Measurements from ENCODE around the gene PLSCR3. TPM values are rescaled to one million over a fixed set of nuclear protein-coding genes. Genes with fewer than 3 reads are reported as not detected.

PLSCR3 gene
- total and polyA plus RNA-seq, 2 donors (not counting 3 experiments of a cell fraction or from before 2014, with no cell fraction given), result 59.9 to 94.8 TPM

DNA sequence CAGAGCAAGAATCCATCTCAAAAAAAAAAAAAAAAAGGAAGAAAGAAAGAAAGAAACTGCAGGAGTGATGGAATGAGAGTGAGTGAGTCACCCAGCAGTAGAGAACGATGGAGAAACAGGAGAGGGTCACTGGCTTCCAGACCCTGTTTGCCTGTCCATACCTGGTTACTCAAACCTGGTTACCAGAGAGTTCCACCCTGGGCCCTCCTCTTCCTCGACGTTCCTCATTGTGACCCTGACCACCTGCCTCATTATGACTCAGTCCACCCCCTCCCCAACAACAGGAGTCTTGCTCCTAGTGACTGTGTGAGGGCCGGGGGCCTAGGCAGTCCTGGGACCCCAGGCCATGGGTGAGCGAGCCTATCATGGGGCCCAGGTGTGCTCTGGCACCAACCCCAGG lies 34.2 kb upstream of the PLSCR3 start, which contains the start of gene SPEM3:
TSS of gene SPEM3 (plus strand) at position 301 of the 400 bp plus-strand sequence. CDS start at position 347, 46 bp downstream.
- DNase-seq (ENCODE audit: low read depth, low spot score) (no peak), FAIRE-seq (no peak)
- no peaks in the 10 kb centered on the region for H3K9me3 ChIP-seq (replicated peaks; ENCODE audit: control insufficient read depth, insufficient read depth, low read length)
- no peak within 1 kb of the TSS for H3K27ac ChIP-seq (ENCODE audit: insufficient read depth, low read depth, low read length)
- TF ChIP-seq FOS (IDR thresholded peaks at IDR 0.05; ENCODE audit: borderline replicate concordance, insufficient read depth, low read length) (no peak), CTCF (IDR thresholded peaks at IDR 0.05; ENCODE audit: extremely low read depth in 1 of 2, insufficient read depth in 1 of 2, low read depth in 1 of 2, low read length in 2 of 2) (no peak), MYC (IDR thresholded peaks at IDR 0.05; ENCODE audit: low read depth, low read length) (no peak)
- dilution Hi-C loops (cut with MboI; ENCODE audit: extremely low pct_ligation_motif_present, low sequenced_read_pairs), result no loop called here
- no peak within 1 kb of the TSS for H3K9ac ChIP-seq (replicated peaks; ENCODE audit: extremely low read depth, insufficient read depth, low read length)
- CTCF ChIA-PET, result interaction anchor here (0.7 kb wide), 1 partner anchor 8 kb away, joined by 3 read pairs; no protein-coding TSS in a partner anchor
- H4K20me1 ChIP-seq (replicated peaks; ENCODE audit: control insufficient read depth, extremely low read depth, insufficient read depth, low read length), result no peaks in the 10 kb centered on the region
- intact Hi-C loops (cut with micrococcal nuclease), result no loop called here
- H3K9me1 ChIP-seq (replicated peaks; ENCODE audit: control insufficient read depth, extremely low read depth, insufficient read depth, low read length), result no peaks in the 10 kb centered on the region
- H3K27me3 ChIP-seq (ENCODE audit: control insufficient read depth in 2 of 2, insufficient read depth in 2 of 2, low read length in 2 of 2), result no peaks in the 10 kb centered on the region
- POLR2A ChIA-PET, result no interaction called here
- no peak within 1 kb of the TSS for H3K4me3 ChIP-seq (replicated peaks in 1 of 3; ENCODE audit: insufficient read depth in 1 of 3, low read depth in 1 of 3, low read length in 3 of 3)
- no peak within 1 kb of the TSS for H2AFZ ChIP-seq (ENCODE audit: low read depth, low read length)
- H3K4me2 ChIP-seq (ENCODE audit: insufficient read depth, low read length), result no peak within 1 kb of the TSS
- BruUV-seq (replicated peaks), result no TSS peak
- H3K4me1 ChIP-seq (ENCODE audit: control insufficient read depth, extremely low read depth, insufficient read depth, low read length), result no peaks in the 10 kb centered on the region
- H3K36me3 ChIP-seq (ENCODE audit: control insufficient read depth in 2 of 2, extremely low read depth in 1 of 2, insufficient read depth in 2 of 2, low read length in 2 of 2), result no peaks in the 10 kb centered on the region
- no peaks in the 10 kb centered on the region for H3K79me2 ChIP-seq (ENCODE audit: control insufficient read depth, insufficient read depth, low read length)

GRCh38 chr17:7427549-7427948 lies 33.2 kb upstream of the PLSCR3 start:
- no peaks in the 10 kb centered on the region for H3K9me3 ChIP-seq (replicated peaks; ENCODE audit: control insufficient read depth, insufficient read depth, low read length)
- H2AFZ ChIP-seq (ENCODE audit: low read depth, low read length), result no peak overlapping the region
- H4K20me1 ChIP-seq (replicated peaks; ENCODE audit: control insufficient read depth, extremely low read depth, insufficient read depth, low read length), result no peaks in the 10 kb centered on the region
- no TSS peak for BruUV-seq (replicated peaks)
- intact Hi-C loops (cut with micrococcal nuclease) (no loop called here), dilution Hi-C loops (cut with MboI; ENCODE audit: extremely low pct_ligation_motif_present, low sequenced_read_pairs) (no loop called here)
- H3K4me3 ChIP-seq (replicated peaks in 1 of 3; ENCODE audit: insufficient read depth in 1 of 3, low read depth in 1 of 3, low read length in 3 of 3), result no peak overlapping the region
- H3K36me3 ChIP-seq (ENCODE audit: control insufficient read depth in 2 of 2, extremely low read depth in 1 of 2, insufficient read depth in 2 of 2, low read length in 2 of 2), result no peaks in the 10 kb centered on the region
- no peaks in the 10 kb centered on the region for H3K9me1 ChIP-seq (replicated peaks; ENCODE audit: control insufficient read depth, extremely low read depth, insufficient read depth, low read length)
- ChIA-PET CTCF (interaction anchor here (0.8 kb wide), 1 partner anchor 37 kb away, joined by 3 read pairs; no protein-coding TSS in a partner anchor), POLR2A (no interaction called here)
- no peak overlapping the region for H3K27ac ChIP-seq (ENCODE audit: insufficient read depth, low read depth, low read length)
- DNase-seq (ENCODE audit: low read depth, low spot score), result no peak
- no peaks in the 10 kb centered on the region for H3K79me2 ChIP-seq (ENCODE audit: control insufficient read depth, insufficient read depth, low read length)
- no peaks in the 10 kb centered on the region for H3K27me3 ChIP-seq (ENCODE audit: control insufficient read depth in 2 of 2, insufficient read depth in 2 of 2, low read length in 2 of 2)
- no peak for FAIRE-seq
- no peak overlapping the region for H3K9ac ChIP-seq (replicated peaks; ENCODE audit: extremely low read depth, insufficient read depth, low read length)
- TF ChIP-seq POLR2A (IDR thresholded peaks at IDR 0.05; ENCODE audit: low read depth, low read length), result no peak
- no peak for TF ChIP-seq JUN (IDR thresholded peaks at IDR 0.05; ENCODE audit: borderline replicate concordance, insufficient read depth, insufficient read length, low read depth)
- TF ChIP-seq FOS (IDR thresholded peaks at IDR 0.05; ENCODE audit: borderline replicate concordance, insufficient read depth, low read length), result no peak
- TF ChIP-seq MYC (IDR thresholded peaks at IDR 0.05; ENCODE audit: low read depth, low read length), result no peak
- TF ChIP-seq EZH2 (IDR thresholded peaks at IDR 0.05; ENCODE audit: borderline replicate concordance, low read depth, low read length, severe bottlenecking), result no peak
- TF ChIP-seq CTCF (IDR thresholded peaks at IDR 0.05; ENCODE audit: extremely low read depth in 1 of 2, insufficient read depth in 1 of 2, low read depth in 1 of 2, low read length in 2 of 2), result no peak
- no peak for TF ChIP-seq POLR2AphosphoS5 (IDR thresholded peaks at IDR 0.05; ENCODE audit: insufficient read depth, low read depth, low read length)
- TF ChIP-seq GATA2 (IDR thresholded peaks at IDR 0.05; ENCODE audit: insufficient read depth, insufficient read length, low read depth, low read length), result no peak
- TF ChIP-seq MAX (IDR thresholded peaks at IDR 0.05; ENCODE audit: insufficient read depth, insufficient read length), result no peak
- no peaks in the 10 kb centered on the region for H3K4me1 ChIP-seq (ENCODE audit: control insufficient read depth, extremely low read depth, insufficient read depth, low read length)
- H3K4me2 ChIP-seq (ENCODE audit: insufficient read depth, low read length), result no peak overlapping the region

Measured in endothelial cell of umbilical vein (primary cell).